HepG2 (cell line): ENCODE measurements around the gene COA1.

Experiments used
- ATF2 ChIP-seq: sonication (generic); formaldehyde crosslinking; IDR thresholded peaks from 2 replicates; pipeline ENCODE4 v1.4.0; 2020; ENCODE audit warnings: missing genetic modification reagents
- E2F5 ChIP-seq: sonication (generic); formaldehyde crosslinking; conservative IDR thresholded peaks from 2 replicates; pipeline ENCODE4 v1.4.0; 2020; ENCODE audit warnings: missing genetic modification reagents
- HES4 ChIP-seq: sonication (generic); formaldehyde crosslinking; IDR thresholded peaks from 2 replicates; pipeline ENCODE4 v1.9.0; 2021; ENCODE audit warnings: mild to moderate bottlenecking, missing genetic modification reagents, borderline replicate concordance
- POLR2AphosphoS5 ChIP-seq: IDR thresholded peaks from 2 replicates; pipeline ENCODE4 v1.6.1; 2012; ENCODE audit warnings: low read depth, low read length
- SIN3B ChIP-seq: fragments of 150-350 bp; IDR thresholded peaks from 2 replicates; pipeline ENCODE4 v1.6.1; 2014; ENCODE audit warnings: low read length
- SMC3 ChIP-seq: IDR thresholded peaks from 2 replicates; pipeline ENCODE4 v1.6.1; 2011; ENCODE audit warnings: low read length, improper control_type of control experiment
- ZFP82 ChIP-seq: sonication (generic); formaldehyde crosslinking; IDR thresholded peaks from 2 replicates; pipeline ENCODE4 v1.5.1; 2020; ENCODE audit warnings: mild to moderate bottlenecking, missing genetic modification reagents, borderline replicate concordance
- ZKSCAN8 ChIP-seq: IDR thresholded peaks from 2 replicates; pipeline ENCODE4 v1.6.1; 2016; ENCODE audit warnings: borderline replicate concordance, missing genetic modification reagents, missing compliant biosample characterization
- ZMYM3 ChIP-seq: sonication (generic); formaldehyde crosslinking; IDR thresholded peaks from 2 replicates; pipeline ENCODE4 v1.5.1; 2020; ENCODE audit warnings: mild to moderate bottlenecking, missing genetic modification reagents
- TF ChIP-seq, protein P1 (sequence below): sonication (generic); formaldehyde crosslinking; IDR thresholded peaks from 2 replicates; pipeline ENCODE4 v1.5.0; 2020; ENCODE audit warnings: mild to moderate bottlenecking, missing genetic modification reagents, moderate library complexity

DNA sequence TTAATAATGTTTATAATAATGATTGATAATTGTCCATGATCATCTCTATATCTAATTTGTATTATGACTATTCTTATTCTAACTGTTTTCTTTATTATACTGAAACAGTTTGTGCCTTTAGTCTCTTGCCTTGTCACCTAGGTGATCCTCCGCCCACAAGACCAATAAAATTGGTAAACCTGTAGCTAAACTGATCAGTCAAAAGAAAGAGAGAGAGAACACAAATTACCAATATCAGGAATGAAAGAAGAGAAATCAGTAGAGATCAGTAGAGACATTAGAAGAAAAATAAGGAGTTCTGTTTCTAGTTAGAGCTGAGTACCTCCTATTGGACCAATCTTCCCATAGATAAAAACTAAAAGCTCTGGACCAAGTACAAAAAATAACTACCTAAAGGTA lies 6.1 kb upstream of the COA1 start:
- TF ChIP-seq POLR2AphosphoS5 (no peak), ZMYM3 (CRISPR knock-in tag) (no peak), ZFP82 (no peak), SIN3B (no peak), ZKSCAN8 (CRISPR knock-in tag) (no peak), SMC3 (no peak), ATF2 (CRISPR knock-in tag) (no peak), HES4 (CRISPR knock-in tag) (no peak), E2F5 (CRISPR knock-in tag) (no peak)
- TF ChIP-seq, protein P1, sequence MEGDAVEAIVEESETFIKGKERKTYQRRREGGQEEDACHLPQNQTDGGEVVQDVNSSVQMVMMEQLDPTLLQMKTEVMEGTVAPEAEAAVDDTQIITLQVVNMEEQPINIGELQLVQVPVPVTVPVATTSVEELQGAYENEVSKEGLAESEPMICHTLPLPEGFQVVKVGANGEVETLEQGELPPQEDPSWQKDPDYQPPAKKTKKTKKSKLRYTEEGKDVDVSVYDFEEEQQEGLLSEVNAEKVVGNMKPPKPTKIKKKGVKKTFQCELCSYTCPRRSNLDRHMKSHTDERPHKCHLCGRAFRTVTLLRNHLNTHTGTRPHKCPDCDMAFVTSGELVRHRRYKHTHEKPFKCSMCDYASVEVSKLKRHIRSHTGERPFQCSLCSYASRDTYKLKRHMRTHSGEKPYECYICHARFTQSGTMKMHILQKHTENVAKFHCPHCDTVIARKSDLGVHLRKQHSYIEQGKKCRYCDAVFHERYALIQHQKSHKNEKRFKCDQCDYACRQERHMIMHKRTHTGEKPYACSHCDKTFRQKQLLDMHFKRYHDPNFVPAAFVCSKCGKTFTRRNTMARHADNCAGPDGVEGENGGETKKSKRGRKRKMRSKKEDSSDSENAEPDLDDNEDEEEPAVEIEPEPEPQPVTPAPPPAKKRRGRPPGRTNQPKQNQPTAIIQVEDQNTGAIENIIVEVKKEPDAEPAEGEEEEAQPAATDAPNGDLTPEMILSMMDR = no peak
